Left ventricle myocardium inferior (tissue), 1 donor: Measurements from ENCODE around the gene SCMH1. TPM values are rescaled to one million over a fixed set of nuclear protein-coding genes. Genes with fewer than 3 reads are reported as not detected.

Source experiments
- DNase-seq: peaks from one replicate; pipeline ENCODE4 v3.0.0-alpha.2; 2020
- H3K27ac ChIP-seq: fragments of 200-600 bp; replicated peaks from 2 replicates; pipeline ENCODE4 v1.8.0; 2021
- H3K27me3 ChIP-seq: fragments of 200-600 bp; 2 replicates; pipeline ENCODE4 v1.8.0; 2021; ENCODE audit warnings: low read depth
- H3K36me3 ChIP-seq: fragments of 200-600 bp; 2 replicates; pipeline ENCODE4 v1.8.0; 2021
- H3K4me1 ChIP-seq: fragments of 200-600 bp; 2 replicates; pipeline ENCODE4 v1.8.0; 2021
- H3K4me3 ChIP-seq: fragments of 200-600 bp; 2 replicates; pipeline ENCODE4 v1.8.0; 2021; ENCODE audit warnings: mild to moderate bottlenecking, moderate library complexity
- H3K9me3 ChIP-seq: fragments of 200-600 bp; replicated peaks from 2 replicates; pipeline ENCODE4 v1.8.0; 2021
- CTCF ChIP-seq: fragments of 200-600 bp; IDR thresholded peaks from 2 replicates; pipeline ENCODE4 v1.8.0; 2021; ENCODE audit warnings: antibody characterized with exemption, mild to moderate bottlenecking, borderline replicate concordance
- intact Hi-C: fragments of 100-400 bp; cut with micrococcal nuclease; formaldehyde crosslinking; loops from one replicate; pipeline ENCODE4 v1.11.0; 2022
- total RNA-seq: library from RNA; stranded (reverse); fragmentation: NEBNext Ultra II Directional; extraction: Animal tissue kit (Norgen Biotek cat#: 25700); gene quantifications from one replicate; pipeline ENCODE4 v1.2.1, GENCODE V29; 2021
- donor health status: DM: no; HTN: yes; CAD: no; lungs with severe emphysema.

SCMH1 gene
- total RNA-seq, 1 donor from 2014 or later, result 48.1 TPM

- intact Hi-C loops, result no loop called here
- H3K27me3 ChIP-seq, result no peaks in the 10 kb centered on the region
Measured at GRCh38 chr1:41160498-41161110, 81.5 kb downstream of the SCMH1 start.

GRCh38 chr1:41158966-41159365 lies 83.1 kb downstream of the SCMH1 start:
- H3K4me1 ChIP-seq, result peaks cover 21% of the 10 kb centered on the region
- H3K36me3 ChIP-seq, result peaks cover 10% of the 10 kb centered on the region
- intact Hi-C loops, result loop anchor here (10.0 kb wide), 1 partner anchor 114 kb away; no protein-coding TSS in a partner anchor
- TF ChIP-seq CTCF, result no peak
- H3K9me3 ChIP-seq, result no peaks in the 10 kb centered on the region
- no peak overlapping the region for H3K27ac ChIP-seq
- no peak for DNase-seq
- H3K27me3 ChIP-seq, result no peaks in the 10 kb centered on the region
- H3K4me3 ChIP-seq, result no peak overlapping the region

More at GRCh38 chr1:41160498-41161110, 81.5 kb downstream of the SCMH1 start:
- peaks cover 21% of the 10 kb centered on the region for H3K4me1 ChIP-seq
- DNase-seq, result no peak
- no peak for TF ChIP-seq CTCF
- H3K4me3 ChIP-seq, result no peak overlapping the region
- H3K9me3 ChIP-seq, result no peaks in the 10 kb centered on the region
- no peak overlapping the region for H3K27ac ChIP-seq
- peaks cover 10% of the 10 kb centered on the region for H3K36me3 ChIP-seq

- DNase-seq, result no peak
- no peaks in the 10 kb centered on the region for H3K27me3 ChIP-seq
- H3K4me1 ChIP-seq, result peaks cover 23% of the 10 kb centered on the region
- intact Hi-C loops, result loop anchor here (10.0 kb wide), 1 partner anchor 114 kb away; no protein-coding TSS in a partner anchor
- H3K36me3 ChIP-seq, result peaks cover 10% of the 10 kb centered on the region
- H3K4me3 ChIP-seq, result no peak overlapping the region
- no peak for TF ChIP-seq CTCF
- no peaks in the 10 kb centered on the region for H3K9me3 ChIP-seq
- H3K27ac ChIP-seq, result no peak overlapping the region
Measured at GRCh38 chr1:41158147-41158875, 83.8 kb downstream of the SCMH1 start.

- intact Hi-C loops, result loop anchor here (10.0 kb wide), 1 partner anchor 110 kb away; no protein-coding TSS in a partner anchor
- TF ChIP-seq CTCF, result no peak
Measured at GRCh38 chr1:41155105-41155504, 87.0 kb downstream of the SCMH1 start.

GRCh38 chr1:41153750-41154274 lies 88.3 kb downstream of the SCMH1 start:
- DNase-seq, result no peak
- Histone ChIP-seq H3K9me3 (no peaks in the 10 kb centered on the region), H3K4me3 (no peak overlapping the region), H3K36me3 (peaks cover 9% of the 10 kb centered on the region), H3K27me3 (no peaks in the 10 kb centered on the region), H3K27ac (no peak overlapping the region), H3K4me1 (peaks cover 36% of the 10 kb centered on the region)
- no peak for TF ChIP-seq CTCF
- intact Hi-C loops, result loop anchor here (10.0 kb wide), 1 partner anchor 109 kb away; no protein-coding TSS in a partner anchor

More at GRCh38 chr1:41155105-41155504, 87.0 kb downstream of the SCMH1 start:
- peaks cover 42% of the 10 kb centered on the region for H3K4me1 ChIP-seq
- no peak overlapping the region for H3K4me3 ChIP-seq
- H3K27ac ChIP-seq, result no peak overlapping the region
- DNase-seq, result no peak
- H3K36me3 ChIP-seq, result peaks cover 6% of the 10 kb centered on the region
- no peaks in the 10 kb centered on the region for H3K9me3 ChIP-seq
- no peaks in the 10 kb centered on the region for H3K27me3 ChIP-seq
